OCI-M2 (cell line): ENCODE results near the gene ISYNA1.

Experiments
- DNase-seq: peaks from one replicate; lab custom pipeline; 2025; ENCODE audit not compliant: unreplicated experiment; lab: John Stamatoyannopoulos, UW

Gene ISYNA1

DNA sequence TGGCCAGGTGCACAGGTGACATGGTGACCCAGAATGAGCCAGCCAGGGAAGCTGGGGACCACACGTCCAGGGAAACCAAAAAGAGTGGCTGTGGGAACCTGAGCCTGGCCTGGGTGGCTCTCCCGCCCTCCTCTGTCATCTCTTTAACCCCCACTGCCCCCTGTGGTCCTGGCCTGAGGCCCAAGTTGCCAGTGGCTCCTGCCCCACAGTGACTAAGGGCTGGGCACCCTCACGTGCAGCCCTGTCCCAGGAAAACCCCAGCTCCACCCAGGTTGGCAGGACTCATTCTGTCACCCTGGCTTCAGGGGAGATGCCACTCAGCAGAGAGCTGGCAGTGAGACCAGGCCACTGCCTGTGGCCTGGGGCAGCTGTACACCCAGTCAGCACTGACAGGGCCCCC, 30.6 kb upstream of the ISYNA1 start:
- DNase-seq: no peak

DNA sequence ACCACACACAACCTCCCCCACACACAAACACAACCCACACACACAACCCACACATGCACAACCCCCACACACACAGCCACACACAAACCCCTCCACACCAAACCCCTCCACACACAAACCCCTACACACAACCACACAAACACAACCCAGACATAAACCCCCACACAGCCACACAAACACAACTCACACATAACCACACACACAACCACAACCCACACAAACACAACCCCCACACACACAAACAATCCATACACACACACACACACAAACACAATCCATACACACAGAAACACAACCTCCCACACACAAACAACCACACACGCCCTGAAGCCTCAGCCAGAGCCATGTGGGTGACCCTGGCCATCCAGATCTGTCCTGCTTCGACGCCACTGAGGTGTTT, 30.0 kb upstream of the ISYNA1 start:
- DNase-seq: no peak

DNA sequence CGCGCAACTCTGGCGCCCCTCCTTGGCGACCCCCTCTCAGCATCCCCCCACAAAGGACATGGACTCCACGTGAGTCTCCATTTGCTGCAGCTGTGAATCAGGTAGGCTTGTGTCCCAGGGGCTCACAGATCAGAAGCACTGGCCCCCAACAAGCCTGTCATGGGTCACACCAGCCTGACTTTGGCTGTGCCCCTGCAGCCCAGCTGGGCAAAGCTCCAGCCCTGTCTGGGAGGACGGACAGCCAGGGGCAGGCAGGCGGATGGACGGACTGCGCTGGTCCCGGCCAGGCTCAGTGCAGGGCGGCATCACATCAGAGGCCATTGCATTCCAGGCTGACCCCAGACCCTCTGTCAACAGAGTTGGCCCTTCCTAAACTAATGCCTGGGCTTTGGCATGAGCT, 28.4 kb upstream of the ISYNA1 start:
- no peak for DNase-seq

GRCh38 chr19:18465964-18466339, 28.0 kb upstream of the ISYNA1 start:
- no peak for DNase-seq

GRCh38 chr19:18465214-18465963, 27.5 kb upstream of the ISYNA1 start:
- DNase-seq: no peak

GRCh38 chr19:18464646-18465045, 26.7 kb upstream of the ISYNA1 start:
- DNase-seq: no peak

- no peak for DNase-seq
Observed at GRCh38 chr19:18461471-18461870, 23.5 kb upstream of the ISYNA1 start.

DNA sequence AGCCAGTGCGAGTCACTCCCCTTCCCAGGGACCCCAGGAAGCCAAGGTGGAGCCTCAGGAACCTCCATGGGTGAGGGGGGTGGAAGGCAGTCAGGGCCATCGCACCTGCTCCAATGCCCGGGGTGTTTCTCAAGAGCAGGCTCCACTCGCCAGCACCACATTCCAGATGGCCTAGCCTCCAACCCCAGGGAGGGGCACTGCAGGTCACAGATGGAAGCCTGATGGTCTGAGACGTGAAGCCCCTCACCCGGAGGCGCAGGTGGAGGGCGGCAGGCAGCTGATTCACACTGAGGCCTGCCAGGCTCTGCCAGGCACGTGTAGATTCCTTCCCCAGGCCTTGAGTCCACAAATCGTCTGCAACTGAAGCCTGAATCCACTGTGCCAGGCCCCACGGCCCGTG, 23.0 kb upstream of the ISYNA1 start:
- no peak for DNase-seq

DNA sequence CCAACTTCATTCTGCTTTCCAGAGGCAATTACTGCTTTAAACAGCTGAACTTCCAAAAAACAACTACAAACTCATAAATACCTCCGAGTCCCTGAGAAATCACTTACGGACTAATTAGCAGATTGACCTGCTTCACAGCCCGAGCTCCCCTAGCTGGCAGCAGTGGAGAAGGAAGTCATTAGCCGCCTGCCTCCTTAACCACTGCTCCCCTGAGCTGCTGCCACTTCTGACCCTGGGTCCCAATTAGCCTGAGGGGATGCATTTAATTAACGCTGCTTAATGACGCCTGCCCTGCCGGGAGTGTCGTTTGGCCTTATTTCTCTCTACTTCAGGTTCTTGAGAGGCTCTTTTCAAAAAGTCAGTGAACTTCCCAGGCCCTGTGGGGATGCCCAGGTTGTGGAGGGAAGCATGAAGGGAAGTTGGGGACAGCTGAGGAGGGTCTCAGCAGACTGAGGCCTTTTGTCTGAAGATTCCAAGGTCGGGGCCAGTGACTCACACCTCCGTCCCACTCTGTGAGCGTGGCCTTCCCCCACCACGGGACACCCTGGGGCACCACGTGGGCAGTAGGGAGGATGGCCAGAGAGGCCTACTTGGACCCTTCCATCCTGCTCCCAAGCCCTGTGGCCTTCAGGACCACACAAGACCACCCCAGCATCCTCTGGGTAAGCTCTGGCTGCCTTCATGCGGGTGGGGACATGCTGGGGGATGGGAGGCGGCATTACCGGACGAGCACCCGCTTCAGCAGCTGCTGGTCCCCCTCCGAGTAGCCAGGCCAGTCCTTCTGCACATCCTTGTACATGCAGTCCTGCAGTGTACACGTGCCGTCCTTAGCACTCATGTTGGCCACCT, 19.8 kb upstream of the ISYNA1 start:
- no peak for DNase-seq

DNA sequence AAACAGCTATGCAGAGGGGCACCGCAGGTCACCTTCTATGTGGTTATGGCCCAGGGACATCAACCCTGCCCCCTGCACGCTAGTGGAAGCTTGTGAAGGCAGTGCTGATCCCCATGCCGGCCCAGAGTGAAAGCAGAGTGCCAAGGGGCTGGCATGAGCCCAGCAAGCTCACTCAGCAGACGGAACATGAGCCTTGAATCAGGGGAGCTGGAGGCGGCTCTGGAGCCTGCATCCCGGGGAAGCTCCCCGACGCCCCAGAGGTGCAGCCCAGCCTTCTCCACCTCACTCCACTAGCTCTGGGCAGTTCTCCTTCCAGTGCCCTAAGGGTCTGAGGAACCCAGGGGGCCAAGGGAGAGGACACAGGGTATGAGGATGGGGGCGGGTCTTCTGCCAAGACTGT, 19.0 kb upstream of the ISYNA1 start:
- no peak for DNase-seq

DNA sequence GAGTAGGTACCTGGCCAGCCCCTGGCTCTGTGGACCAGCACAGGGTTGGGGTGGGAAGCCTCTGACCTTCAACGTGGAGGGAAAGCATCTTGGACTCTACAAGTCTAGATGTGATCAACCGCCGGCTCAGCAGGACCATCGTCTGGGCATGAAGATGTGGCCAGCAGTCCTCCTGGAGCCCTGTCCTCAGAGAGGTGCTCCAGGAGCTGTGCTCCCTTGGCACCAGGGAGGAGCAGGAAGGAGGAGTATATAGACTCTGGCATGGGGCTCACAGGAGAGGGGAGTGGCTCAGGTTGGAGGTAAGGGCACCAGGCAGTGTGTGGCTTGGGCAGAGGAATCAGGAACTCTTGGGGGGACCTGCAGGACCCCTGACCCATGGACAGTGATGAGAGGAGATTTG, 18.3 kb upstream of the ISYNA1 start:
- no peak for DNase-seq

- no peak for DNase-seq
Observed at GRCh38 chr19:18453269-18454024, 15.5 kb upstream of the ISYNA1 start.

DNA sequence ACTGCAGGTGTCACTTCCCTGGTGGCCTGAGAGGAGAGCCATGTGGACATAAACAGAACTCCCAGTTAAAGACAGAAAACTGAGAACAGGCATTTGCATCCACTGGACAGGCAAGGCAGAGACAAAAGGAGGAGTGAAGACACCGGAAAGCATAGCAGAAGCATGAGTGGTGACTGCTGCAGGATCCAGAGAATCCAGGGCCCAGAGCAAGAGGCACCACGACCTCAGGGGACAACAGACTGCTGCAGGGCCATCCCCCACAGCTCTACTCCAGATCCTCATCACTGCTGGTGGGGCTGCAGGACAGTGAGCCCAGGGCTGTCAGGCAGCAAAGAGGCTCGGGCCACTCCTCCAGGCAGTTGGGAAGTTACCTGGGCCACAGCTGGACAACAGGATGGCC, 14.5 kb upstream of the ISYNA1 start:
- no peak for DNase-seq

GRCh38 chr19:18450931-18451836, 13.3 kb upstream of the ISYNA1 start:
- DNase-seq: peak; percentile 69

DNA sequence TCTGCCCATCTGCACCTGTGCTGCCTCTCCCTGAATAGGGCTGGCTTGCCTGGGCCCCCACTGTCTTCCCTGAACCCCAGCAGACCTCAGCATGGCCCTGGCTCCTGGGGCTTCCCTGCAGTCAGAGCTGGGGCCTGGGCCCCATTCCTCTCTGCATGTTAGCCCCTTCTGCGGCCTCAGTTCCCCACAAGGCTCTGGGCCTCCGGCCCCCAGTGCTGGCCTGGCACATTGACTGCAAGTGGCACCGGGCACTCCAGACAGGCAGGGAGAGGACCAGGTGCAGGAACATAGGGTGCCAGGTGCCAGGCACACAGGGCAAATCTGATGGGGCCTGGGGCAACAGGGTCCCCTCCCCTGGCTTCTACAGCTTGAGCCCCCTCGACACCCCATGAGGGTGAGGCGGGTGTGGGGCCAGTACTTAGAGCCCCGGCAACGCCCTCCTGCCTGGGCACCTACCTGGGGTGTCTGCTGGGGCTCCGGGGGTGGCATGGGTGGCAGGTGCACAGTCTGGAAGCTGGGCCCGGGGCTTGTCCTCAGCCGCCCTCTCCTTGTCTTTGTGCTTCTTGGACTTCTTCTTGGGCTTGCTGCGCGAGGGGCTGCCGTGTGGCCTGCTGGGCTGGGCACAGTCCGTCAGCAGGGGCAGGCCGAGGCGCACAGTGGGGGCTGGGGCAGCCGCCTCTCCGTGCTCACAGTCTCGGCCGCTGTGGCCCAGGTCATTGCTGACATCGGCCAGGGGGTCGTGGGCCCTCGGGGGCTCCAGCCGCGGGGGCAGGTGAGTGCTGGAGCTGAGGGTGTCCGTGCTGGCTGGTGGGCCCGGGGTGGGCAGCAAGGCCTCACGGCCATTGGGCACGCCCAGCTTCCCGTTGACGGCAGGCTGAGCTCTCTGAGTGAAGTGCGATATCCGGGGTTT, 12.3 kb upstream of the ISYNA1 start:
- no peak for DNase-seq

- DNase-seq: no peak
Observed at GRCh38 chr19:18449552-18449951, 11.6 kb upstream of the ISYNA1 start.

GRCh38 chr19:18446811-18447359, 9.0 kb upstream of the ISYNA1 start:
- no peak for DNase-seq

DNA sequence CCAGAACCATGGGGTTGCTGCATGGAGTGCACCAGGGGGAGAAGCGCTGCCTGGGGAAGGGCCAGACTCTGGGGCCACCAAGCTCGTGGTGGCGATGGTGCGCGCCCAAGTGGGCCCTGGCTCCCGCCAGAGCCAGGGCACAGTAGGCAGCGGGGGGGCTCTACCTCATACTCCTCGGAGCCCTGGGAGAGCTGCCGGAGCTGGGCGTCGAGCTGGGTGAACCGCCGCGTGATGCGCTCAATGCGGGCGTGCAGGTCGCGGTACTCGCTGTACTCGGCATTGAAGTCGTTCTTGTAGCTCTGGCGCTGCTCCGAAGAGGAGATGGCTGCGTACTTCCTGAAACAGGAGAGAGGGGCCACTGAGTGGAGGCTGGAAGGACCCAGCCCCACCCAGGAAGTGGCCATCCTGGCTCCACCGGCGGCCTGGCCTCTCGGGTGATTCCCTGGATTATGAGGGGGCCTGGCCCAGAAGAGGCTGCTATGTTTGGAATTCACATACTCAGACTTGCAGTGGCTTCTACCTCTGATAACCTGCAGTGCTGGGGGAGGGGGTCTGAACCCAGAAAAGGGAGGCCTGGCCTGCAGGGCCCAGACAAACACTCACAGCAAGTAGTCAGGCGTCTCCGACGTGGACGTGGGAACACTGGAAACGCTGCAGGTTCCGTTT, 8.3 kb upstream of the ISYNA1 start:
- no peak for DNase-seq
